ENCODE results near the gene CABP2.
"Not testable (repeated sequence)": the region's sequence is repeated elsewhere in the genome, so short reads cannot be mapped to it uniquely, and the experiment has no call there.

Gene CABP2

DNA sequence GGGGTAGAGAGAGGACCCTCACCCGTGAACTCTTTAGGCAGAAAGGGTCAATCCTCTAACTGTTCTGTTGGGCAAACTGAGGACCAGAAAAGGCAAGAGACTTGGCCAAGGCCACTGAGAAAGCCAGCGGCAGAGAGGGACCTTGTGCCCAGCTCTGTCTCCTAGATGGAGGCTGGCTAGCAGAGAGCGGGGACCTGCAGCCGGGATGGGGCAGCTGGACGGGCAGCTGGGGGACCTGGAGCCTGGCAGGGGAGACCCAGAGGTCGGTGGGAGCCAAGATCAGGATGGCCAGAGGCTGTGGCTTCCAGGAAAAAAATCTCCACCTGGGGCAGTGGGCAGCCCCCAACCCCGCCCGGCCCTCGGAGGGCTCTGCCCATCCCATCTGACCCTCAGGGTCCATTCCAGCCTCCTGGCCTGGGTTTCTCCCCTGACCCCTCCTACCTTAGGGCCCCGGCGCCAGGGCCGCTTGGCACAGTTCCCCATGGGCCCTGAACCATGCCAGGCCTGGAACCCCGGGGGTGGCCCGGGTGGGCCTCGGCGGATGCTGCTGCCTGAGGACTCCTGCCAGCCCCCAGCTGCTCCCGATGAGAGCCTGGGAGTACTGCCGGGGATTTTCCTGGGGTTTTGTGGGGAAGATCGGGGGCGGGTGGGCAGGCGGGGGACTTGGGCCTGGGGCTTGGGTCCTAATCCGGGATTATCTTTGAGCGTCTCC is at the start of gene CABP2:
Gene CABP2 (minus strand): TSS at position 603 of the 712 bp plus-strand sequence. CDS start 120 bp downstream, at position 483.
- in situ Hi-C loops (cut with MboI; ENCODE audit: low sequenced_read_pairs): no loop called here

DNA sequence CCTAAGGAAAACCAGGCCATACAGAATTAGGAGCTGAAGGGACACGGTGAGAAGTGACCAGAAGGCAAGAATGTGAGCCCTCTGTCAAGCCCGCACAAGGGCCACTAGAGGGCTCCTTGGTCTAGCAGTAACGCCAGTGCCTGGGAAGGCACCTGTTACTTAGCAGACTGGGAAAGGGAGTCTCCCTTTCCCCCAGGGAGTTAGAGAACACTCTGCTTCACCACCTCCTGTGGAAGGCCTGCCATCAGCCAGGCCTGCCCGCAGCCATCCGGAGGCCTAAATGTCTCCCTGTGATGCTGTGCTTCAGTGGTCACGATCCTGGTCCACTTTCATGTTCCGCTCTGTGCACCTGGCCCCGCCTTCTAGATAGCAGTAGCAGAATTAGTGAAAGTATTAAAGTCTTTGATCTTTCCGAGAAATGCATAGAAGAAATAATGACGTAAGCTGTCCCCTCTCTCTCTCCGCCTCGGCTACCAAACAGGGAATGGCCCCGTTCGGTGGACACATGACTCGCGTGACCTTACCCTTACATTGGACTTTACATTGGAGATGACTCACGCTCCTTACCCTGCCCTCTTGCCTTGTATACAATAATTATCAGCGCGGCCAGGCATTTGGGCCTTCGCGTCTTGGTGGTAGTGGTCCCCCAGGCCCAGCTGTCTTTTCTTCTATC is 49.6 kb upstream of the CABP2 start:
- in situ Hi-C loops (cut with MboI; ENCODE audit: low sequenced_read_pairs): no loop called here

DNA sequence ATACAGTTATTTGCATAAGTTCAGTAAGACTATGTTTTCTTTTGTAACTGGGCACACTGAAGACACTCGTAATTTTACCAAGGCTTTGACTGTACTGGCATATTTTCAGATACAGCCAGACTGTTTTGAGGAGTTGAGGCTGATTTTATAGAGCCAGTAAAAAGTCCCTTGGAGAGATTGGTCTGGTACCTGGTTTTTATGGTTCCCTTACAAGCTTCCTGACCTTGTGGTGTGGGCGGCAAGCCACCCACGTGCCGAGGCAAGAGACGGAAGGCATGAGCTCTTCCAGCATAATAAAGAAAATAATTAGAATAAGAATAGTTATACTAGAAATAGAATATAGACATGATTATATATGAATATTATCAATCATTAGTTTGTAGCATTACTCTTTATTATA is 49.1 kb upstream of the CABP2 start:
- in situ Hi-C loops (cut with MboI; ENCODE audit: low sequenced_read_pairs): no loop called here

DNA sequence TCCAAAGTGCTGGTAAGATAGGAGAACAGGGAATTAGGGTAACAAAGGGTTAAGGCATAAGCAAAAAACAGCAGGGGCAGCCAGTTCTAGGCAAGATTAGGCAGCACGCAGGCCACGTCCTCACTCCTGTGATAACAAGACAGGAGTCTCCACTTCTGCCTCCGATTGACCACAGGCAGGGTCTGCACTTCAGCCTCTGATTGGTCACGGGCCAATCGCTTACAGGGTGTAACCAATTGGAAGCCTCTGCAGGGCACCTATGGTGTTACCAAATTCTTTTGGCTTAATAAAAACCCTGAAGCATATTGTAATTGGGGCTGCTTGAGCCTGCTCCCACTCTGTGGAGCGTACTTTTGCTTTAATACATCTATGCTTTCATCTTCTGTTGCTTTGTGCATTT is 48.2 kb upstream of the CABP2 start:
- in situ Hi-C loops (cut with MboI; ENCODE audit: low sequenced_read_pairs): no loop called here

DNA sequence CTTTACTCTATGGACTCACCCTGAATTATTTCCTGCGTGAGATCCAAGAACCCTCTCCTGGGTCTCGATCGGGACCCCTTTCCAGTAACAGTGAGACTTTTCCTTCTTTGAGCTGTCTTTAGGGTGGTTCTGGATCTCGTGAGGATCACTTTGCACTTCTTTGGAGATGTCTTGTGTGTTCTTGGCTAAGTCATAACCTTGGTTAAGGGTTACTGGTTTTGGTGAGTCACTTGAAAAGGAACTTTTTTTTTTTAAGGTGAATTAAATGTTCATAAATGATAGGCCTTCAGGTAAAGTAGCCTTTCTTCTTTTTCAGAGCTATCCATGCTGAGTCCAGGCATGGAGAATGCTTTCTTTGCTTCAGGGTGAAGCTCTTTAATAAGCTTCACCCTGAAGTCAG is 41.0 kb upstream of the CABP2 start:
- in situ Hi-C loops (cut with MboI; ENCODE audit: low sequenced_read_pairs): no loop called here

DNA sequence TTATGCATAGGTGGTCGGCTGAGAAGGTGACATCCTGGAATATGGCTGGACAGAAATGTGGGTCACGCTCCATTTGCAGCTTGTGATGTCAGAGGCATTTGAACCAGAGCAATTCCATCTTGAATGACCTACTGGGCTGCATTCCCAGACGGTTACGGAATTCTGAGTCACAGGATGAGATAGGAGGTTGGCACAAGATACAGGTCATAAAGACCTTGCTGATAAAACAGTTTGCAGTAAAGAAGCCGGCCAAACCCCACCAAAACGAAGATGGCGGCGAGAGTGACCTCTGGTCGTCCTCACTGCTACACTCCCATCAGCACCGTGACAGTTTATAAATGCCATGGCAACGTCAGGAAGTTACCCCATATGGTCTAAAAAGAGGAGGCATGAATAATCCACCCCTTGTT is 40.5 kb upstream of the CABP2 start:
- in situ Hi-C loops (cut with MboI; ENCODE audit: low sequenced_read_pairs): not testable (repeated sequence)

GRCh38 chr11:67562963-67563704 is 39.9 kb upstream of the CABP2 start:
- in situ Hi-C loops (cut with MboI; ENCODE audit: low sequenced_read_pairs): no loop called here

- in situ Hi-C loops (cut with MboI; ENCODE audit: low sequenced_read_pairs): no loop called here
Observed at GRCh38 chr11:67561971-67562619, 38.8 kb upstream of the CABP2 start.

GRCh38 chr11:67558084-67558772 is 35.0 kb upstream of the CABP2 start:
- in situ Hi-C loops (cut with MboI; ENCODE audit: low sequenced_read_pairs): no loop called here

GRCh38 chr11:67556244-67556643 is 33.0 kb upstream of the CABP2 start:
- in situ Hi-C loops (cut with MboI; ENCODE audit: low sequenced_read_pairs): no loop called here

DNA sequence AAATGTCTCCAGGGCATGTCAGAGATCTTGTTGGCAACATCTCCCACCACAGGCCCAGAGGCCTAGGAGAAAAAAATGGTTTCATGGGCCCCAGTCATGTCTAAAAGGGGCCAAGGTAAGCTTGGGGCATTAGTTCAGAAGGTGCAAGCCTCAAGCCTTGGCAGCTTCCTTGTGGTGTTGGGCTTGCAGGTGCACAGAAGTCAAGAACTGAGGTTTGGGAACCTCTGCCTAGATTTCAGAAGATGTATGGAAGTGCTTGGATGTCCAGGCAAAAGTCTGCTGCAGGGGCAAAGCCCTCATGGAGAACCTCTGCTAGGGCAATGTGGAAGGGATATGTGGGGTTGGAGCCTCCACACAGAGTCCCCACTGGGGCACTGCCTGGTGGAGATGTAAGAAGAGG is 28.5 kb upstream of the CABP2 start:
- in situ Hi-C loops (cut with MboI; ENCODE audit: low sequenced_read_pairs): not testable (repeated sequence)

DNA sequence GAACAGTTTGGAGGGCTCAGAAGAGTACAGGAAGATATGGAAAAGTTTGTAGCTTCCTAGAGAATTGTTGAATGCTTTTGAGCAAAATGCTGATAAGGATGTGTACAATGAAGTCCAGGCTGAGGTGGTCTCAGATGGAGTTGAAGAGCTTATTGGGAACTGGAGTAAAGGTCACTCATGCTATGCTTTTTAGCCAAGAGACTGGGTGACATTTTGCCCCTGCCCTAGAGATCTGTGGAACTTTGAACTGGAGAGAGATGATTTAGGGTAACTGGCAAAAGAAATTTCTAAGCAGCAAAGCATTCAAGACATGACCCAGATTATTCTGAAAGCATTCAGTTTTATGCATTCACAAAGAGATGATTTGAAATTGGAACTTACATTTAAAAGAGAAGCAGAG is 27.9 kb upstream of the CABP2 start:
- in situ Hi-C loops (cut with MboI; ENCODE audit: low sequenced_read_pairs): no loop called here

GRCh38 chr11:67548555-67549110 is 25.4 kb upstream of the CABP2 start:
- in situ Hi-C loops (cut with MboI; ENCODE audit: low sequenced_read_pairs): no loop called here

GRCh38 chr11:67548112-67548511 is 24.9 kb upstream of the CABP2 start:
- in situ Hi-C loops (cut with MboI; ENCODE audit: low sequenced_read_pairs): not testable (repeated sequence)

DNA sequence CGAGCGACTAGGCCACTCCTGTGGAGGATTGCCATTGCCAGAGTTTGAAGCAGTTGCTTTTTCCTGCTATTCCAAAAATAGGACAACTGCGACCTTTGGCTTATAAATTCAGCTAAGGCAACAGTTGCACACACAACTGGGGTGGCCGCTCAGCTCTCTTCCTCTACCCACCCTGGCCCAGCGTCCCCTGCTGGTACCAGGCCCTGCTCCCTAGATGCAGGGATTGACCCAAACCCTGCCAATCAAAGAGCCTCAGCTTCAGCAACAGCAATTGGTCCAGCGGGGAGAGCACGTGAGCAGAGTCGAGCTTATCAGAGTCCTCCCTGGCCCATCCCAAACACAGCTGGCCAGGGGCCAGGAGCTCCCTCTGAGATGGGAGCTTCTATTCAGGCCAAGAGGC is 22.0 kb upstream of the CABP2 start:
- in situ Hi-C loops (cut with MboI; ENCODE audit: low sequenced_read_pairs): no loop called here

- in situ Hi-C loops (cut with MboI; ENCODE audit: low sequenced_read_pairs): no loop called here
Observed at GRCh38 chr11:67544616-67545242, 21.5 kb upstream of the CABP2 start.

DNA sequence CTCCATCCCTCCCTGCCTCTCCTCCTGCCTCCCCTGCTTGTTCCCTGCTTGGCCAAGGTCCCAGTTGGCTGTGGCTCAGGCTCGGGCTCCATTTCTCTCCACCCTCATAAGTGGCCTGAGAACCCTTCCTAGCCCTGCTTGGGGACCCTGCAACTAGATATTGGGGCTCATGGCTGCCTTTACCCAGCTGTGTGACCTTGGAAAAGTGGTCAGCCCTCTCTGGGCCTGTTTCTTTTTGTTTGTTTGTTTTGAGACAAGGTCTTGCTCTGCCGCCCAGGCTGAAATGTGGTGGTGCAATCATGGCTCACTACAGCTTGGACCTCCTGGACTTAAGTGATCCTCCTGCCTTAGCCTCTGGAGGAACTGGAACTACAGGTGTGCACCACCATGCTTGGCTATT is 20.3 kb upstream of the CABP2 start:
- in situ Hi-C loops (cut with MboI; ENCODE audit: low sequenced_read_pairs): no loop called here

DNA sequence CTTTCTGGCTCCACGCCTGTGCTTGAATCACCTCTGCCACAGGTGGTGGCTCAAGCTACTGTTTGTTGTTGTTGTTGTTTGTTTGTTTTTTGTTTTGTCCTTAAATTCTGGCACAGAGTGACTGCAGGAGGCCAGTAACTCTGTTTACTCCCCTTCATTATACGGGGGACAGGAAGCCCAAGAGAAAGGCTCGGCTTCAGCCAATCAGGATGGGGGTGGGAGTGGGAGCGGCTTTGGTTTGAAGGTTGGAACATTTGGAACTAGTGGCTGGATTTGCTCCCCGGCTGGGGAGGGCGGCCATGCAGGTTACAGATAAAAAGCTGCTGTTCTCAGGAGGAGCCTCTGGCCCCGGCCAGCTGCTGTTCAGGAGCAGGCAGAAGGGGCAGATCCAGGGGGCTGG is 19.7 kb upstream of the CABP2 start:
- in situ Hi-C loops (cut with MboI; ENCODE audit: low sequenced_read_pairs): no loop called here

GRCh38 chr11:67542169-67542568 is 18.9 kb upstream of the CABP2 start:
- in situ Hi-C loops (cut with MboI; ENCODE audit: low sequenced_read_pairs): no loop called here

DNA sequence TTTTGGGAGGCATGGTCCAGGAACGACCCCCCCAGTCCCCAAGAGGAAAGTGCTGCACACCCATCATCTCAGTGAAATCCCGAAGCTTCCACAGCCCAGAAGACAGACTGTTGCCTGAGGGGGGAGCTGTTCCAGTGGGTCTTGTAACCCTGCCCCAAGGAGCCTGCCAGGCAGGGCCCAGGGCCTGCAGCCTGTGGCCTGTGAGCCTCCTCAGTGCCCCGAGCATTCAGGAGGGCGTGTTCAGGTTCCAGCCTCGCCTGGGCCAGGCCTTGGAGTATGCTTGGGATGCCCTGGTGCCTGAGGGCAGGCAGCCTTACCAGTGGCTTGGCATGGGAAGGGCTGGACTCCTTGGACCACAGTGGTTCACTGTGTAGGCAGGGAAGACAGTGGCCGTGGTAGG is 18.0 kb upstream of the CABP2 start:
- in situ Hi-C loops (cut with MboI; ENCODE audit: low sequenced_read_pairs): no loop called here

Measured in HL-60/S4 (cell line).